ENCODE measurements around the gene SNAI3.
A peak's percentile ranks its signal among the peaks of the same experiment; 100 is the strongest.
"Not testable (repeated sequence)": the region's sequence is repeated elsewhere in the genome, so short reads cannot be mapped to it uniquely, and the experiment has no call there.

Gene SNAI3

GRCh38 chr16:88690341-88691128, 4.2 kb upstream of the SNAI3 start:
- DNase-seq = no peak

- DNase-seq = no peak
These were observed 1.9 kb upstream of the SNAI3 start for GRCh38 chr16:88688013-88688778.

- no peak for DNase-seq
These were observed 1.3 kb upstream of the SNAI3 start for GRCh38 chr16:88687676-88688012.

GRCh38 chr16:88687254-88687576, 908 bp upstream of the SNAI3 start:
- DNase-seq = no peak

GRCh38 chr16:88686062-88686438, 257 bp downstream of the SNAI3 start:
- DNase-seq = no peak

GRCh38 chr16:88685156-88686061, 898 bp downstream of the SNAI3 start:
- peak; percentile 59 for DNase-seq

- DNase-seq = no peak
These were observed 1.6 kb downstream of the SNAI3 start for GRCh38 chr16:88684569-88685155.

- no peak for DNase-seq
These were observed 4.4 kb downstream of the SNAI3 start for GRCh38 chr16:88681709-88682451.

- no peak for DNase-seq
These were observed 5.1 kb downstream of the SNAI3 start for GRCh38 chr16:88681084-88681680.

- DNase-seq = no peak
These were observed 5.7 kb downstream of the SNAI3 start for GRCh38 chr16:88680554-88681083.

GRCh38 chr16:88678224-88678979, 7.9 kb downstream of the SNAI3 start:
- no peak for DNase-seq

- no peak for DNase-seq
These were observed 8.6 kb downstream of the SNAI3 start for GRCh38 chr16:88677721-88678120.

- no peak for DNase-seq
These were observed 9.6 kb downstream of the SNAI3 start for GRCh38 chr16:88676502-88677242.

GRCh38 chr16:88673716-88674379, 12.5 kb downstream of the SNAI3 start:
- no peak for DNase-seq

- no peak for DNase-seq
These were observed 13.5 kb downstream of the SNAI3 start for GRCh38 chr16:88672776-88673175.

GRCh38 chr16:88671806-88672205, 14.5 kb downstream of the SNAI3 start:
- DNase-seq = no peak

- DNase-seq = no peak
These were observed 16.3 kb downstream of the SNAI3 start for GRCh38 chr16:88669980-88670379.

GRCh38 chr16:88669493-88669892, 16.8 kb downstream of the SNAI3 start:
- not testable (repeated sequence) for DNase-seq

GRCh38 chr16:88667461-88667860, 18.8 kb downstream of the SNAI3 start:
- DNase-seq = no peak

- no peak for DNase-seq
These were observed 20.7 kb downstream of the SNAI3 start for GRCh38 chr16:88665570-88665969.
